HG03342 (cell line): Measurements from ENCODE around the gene PPP1R8.
"Not testable (repeated sequence)": the region's sequence is repeated elsewhere in the genome, so short reads cannot be mapped to it uniquely, and the experiment has no call there.

ENCODE experiments used
- ATAC-seq: cut with Tn5 transposase; IDR thresholded peaks from one replicate; pipeline ENCODE4 v1.9.1; 2021; ENCODE audit warnings: mild to moderate bottlenecking, moderate library complexity; ENCODE audit not compliant: unreplicated experiment

Gene PPP1R8

DNA sequence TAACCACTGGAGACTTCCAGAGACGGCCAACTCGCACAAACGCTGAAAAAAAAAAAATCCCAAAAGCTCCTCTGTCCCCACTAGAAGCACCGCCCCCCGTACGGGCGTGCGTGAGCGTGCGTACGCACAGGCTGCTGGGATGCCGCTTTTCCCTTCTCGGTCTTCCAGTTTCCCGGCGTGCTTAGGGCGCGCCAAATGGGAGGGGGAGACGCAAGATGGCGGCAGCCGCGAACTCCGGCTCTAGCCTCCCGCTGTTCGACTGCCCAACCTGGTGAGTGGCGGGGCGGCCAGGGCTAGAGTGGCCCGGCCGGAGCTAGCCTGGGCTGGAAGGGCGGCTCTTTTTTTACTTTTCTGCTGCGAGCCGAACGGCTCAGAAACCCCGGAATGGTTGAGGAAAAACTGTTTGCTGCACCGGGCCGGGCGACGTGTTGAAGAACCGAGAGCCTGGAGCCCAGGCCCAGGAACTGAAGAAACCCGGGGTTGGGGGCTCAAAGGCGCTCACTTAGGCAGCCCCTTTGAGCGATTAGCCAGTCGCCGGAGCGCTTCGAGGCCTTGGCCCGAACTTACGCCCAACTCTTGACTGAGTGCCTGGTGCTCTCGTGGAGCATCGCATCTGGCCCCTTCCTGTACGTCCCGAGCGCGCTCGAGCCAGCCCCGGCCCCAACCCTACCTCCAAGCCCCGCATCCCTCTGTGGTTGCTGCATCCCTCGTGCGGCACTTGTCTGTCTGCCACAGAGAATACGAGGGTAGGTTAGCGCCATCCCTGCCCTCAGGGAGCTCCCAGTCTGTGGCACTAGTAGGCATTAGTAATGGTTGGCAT is at the start of gene PPP1R8:
TSS of gene PPP1R8 (plus strand) at position 162 of the 820 bp plus-strand sequence. CDS start at position 216, 54 bp downstream.
- peak; percentile 91 for ATAC-seq

DNA sequence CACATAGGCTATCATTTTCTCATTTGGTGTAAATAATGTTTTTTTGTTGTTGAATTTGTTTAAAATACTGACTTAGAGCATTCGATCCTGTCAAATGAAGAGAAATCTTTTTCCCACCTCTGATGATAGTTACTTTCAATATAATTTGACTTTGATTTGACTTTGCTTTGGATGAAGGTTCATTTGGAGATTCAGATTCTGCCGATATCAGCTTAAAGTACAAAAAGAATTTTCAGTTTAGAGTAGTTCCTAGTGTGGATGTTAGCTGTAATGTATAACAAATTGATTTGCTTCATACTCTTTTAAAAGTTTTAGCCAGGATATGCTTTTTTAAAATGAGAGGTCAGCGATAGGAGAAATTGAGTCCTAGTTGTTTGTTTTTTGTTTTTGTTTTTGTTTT is 47.6 kb upstream of the PPP1R8 start:
- no peak for ATAC-seq

DNA sequence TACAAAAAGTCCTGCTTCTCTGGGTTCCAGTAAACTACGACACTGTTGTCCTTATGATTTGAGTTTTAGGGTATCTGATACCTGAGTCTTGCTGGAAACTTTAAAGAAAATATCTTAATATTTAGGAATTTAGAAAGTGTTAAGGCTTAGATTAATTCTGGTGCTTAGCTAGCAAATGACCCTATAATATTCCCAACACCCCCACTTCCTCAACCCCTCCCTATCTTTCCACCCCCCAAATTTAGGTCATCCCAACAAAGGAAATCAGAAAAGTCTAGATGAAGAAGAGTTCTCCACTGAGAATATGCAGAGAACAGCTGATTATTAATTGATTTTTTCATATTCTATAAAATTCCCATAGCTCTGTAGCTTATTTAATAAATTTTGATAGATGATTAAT is 45.9 kb upstream of the PPP1R8 start:
- ATAC-seq, result no peak

DNA sequence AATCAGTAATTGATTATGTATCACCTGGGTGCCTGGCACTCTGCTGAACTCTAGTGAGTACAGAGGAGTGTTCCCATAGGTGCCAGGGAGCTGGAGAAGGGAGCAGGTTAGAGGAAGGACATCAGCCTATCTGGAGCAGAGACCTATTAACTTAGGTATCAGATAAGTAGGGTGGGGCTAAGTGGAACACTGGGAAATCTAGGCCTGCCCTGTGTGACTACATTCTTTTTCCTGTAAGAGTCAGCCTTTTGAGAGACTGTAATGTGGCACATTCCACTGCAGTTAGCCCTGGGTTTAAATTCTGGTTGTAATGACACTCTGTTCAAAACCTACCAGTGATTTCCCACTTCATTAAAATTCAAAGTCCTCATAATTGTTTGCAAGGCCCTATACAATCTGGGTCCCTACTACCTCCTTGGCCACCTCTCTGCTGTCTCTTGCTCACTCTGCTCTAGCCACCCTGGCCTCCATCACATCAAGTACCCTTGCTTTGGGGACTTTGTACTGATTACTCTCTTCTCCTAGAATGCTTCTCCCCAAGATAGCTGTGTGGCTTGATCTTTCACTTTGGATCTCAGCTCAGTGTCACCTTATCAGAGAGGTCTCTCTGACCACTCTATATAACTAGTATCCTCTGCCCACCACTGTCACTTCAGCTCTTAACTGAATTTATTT is 44.7 kb upstream of the PPP1R8 start:
- no peak for ATAC-seq

DNA sequence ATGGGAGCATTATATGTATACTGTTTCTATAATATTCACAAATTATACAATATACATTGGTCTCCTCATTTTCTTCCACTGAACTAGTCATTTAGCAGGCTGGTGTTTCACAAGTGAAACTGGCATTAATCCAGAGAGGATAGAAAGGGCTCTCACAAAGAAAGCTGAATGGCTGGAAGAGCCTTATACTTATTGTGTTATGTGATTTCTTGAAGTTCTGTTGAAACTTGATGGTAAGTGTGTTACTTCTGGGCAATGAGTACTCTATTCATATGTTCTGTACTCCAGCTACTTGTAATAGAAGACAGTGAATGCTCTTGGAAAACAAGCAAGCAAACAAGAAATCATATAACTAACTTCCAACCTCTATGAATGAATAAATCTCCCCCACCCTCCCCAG is 42.7 kb upstream of the PPP1R8 start:
- no peak for ATAC-seq

DNA sequence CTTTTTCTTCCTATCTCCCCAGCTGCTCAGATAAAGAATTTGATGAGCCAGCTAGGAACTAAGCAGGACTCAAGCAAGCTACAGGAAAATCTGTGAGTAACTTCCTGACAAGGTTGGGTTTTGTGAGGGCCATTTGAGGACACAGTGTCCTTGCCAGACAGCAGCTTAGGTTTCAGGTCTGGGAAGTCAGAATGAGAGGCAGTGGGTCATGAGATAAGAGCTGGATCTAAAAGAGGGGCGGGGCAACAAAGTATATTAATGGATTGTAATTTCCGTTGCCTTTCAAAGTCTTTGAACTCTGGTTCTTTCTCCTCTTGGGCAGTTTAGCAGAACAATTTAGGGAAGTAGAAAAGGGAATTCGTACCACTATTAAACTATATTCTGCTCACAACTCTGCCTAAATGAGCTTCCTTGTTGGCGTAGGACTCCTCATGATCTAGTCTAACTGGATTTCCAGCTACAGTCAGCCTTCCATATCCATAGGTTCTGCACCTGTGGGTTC is 41.0 kb upstream of the PPP1R8 start:
- no peak for ATAC-seq

DNA sequence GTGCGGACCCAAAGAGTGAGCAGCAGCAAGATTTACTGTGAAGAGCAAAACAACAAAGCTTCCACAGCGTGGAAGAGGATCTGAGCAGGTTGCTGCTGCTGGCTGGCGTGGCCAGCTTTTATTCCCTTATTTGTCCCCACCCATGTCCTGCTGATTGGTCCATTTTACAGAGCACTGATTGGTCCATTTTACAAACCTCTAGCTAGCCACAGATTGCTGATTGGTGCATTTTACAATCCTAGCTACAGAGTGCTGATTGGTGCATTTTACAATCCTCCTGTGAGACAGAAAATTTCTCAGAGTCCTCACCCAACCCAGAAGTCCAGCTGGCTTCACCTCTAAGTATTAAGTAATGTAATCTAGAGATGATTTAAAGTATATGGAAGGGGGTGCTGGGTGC is 40.3 kb upstream of the PPP1R8 start:
- ATAC-seq, result not testable (repeated sequence)

DNA sequence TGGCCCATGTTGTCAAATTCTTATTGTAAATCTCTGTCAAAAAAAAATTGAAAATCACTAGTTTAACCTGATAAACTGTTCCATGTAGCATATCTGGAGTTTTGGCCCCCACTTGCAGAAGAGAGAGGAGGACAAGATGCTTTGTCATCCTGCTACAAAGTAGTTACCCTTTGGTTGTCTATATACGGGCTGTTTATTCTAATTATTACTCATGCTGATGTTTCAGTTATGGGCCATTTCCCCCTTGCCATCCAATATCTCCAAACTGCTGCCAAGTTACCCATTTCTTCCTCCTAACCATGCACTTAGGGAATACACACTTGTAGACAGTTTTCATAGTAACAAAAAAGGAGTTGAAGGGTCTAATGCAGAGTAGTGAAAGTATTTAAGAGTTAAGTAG is 35.0 kb upstream of the PPP1R8 start:
- ATAC-seq, result no peak

DNA sequence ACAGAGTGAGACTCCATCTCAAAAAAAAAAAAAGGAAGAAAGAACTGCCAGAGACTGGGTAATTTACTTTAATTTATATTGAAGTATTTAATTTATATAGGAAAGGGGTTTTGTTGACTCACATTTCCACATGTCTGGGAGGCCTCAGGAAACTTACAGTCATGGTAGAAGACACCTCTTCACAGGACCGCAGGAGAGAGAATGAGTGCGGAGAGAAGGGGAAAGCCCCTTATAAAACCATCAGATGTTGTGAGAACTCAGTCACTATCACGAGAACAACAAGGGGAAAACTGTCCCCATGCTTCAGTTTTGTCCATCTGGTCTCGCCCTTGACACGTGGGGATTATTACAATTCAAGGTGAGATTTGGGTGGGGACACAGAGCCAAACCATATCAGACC is 25.8 kb upstream of the PPP1R8 start:
- no peak for ATAC-seq

DNA sequence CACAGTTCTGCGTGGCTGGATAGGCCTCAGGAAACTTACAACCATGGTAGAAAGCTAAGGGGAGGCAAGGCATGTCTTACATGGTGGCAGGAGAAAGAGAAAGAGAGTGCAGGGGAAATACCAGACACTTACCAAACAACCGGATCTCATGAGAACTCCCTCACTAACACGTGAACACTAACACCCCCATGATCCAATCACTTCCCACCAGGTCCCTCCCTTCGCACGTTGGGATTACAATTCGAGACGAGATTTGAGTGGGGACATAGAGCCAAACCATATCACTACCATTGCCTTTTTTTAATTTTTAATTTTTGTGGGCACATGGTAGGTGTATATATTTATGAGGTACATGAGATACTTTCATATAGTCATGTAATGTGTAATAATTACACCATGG is 23.8 kb upstream of the PPP1R8 start:
- no peak for ATAC-seq

DNA sequence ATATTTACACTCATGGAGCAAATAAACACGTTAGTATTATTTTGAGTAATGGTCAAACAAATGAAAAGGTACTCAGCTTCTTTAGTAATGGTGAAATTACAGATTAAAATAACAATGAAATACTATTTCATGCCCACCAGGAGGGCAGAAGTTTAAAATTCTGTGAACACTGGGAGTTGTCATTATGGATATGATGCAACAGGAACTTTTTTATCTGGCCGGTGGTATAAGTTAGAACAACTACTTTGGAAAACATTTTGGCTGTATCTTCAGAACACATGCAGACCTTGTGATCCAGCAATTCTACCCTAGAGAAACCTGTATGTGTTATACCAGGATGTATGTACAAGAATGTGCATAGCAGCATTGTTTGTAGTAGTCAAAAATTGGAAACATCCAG is 23.2 kb upstream of the PPP1R8 start:
- ATAC-seq, result no peak

DNA sequence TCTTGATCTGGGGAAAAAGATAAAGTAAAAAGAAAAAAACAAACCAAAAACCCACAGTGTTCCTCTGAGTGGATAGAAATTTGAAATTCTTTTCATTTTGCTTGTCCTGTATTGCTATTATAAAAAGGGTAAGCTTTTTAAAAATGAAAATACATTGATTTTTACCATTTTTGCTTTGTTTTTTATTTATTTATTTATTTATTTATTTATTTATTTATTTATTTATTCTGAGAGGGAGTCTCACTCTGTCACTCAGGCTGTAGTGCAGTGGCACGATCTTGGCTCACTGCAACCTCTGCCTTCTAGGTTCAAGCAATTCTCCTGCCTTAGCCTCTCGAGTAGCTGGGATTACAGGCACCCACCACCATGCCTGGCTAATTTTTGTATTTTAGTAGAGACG is 22.5 kb upstream of the PPP1R8 start:
- ATAC-seq, result not testable (repeated sequence)

DNA sequence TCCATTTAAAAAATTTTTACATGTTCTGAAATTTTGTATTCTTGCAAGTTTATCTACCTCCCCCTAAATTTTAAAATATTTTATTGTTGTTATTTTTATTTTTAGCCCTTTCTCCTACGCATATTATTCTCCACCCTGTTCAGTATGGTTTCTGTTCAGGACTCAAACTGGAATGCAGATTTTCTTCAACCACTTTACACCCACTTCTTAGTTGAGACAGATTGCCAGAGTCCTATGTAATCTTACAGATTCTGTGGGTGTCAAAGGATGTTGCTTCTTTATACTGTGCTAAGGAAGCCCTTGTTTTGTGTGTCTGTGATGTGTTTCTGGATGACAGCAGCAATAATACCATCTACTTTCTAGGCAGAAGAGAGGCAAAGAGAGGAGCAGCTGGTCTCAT is 20.7 kb upstream of the PPP1R8 start:
- no peak for ATAC-seq

DNA sequence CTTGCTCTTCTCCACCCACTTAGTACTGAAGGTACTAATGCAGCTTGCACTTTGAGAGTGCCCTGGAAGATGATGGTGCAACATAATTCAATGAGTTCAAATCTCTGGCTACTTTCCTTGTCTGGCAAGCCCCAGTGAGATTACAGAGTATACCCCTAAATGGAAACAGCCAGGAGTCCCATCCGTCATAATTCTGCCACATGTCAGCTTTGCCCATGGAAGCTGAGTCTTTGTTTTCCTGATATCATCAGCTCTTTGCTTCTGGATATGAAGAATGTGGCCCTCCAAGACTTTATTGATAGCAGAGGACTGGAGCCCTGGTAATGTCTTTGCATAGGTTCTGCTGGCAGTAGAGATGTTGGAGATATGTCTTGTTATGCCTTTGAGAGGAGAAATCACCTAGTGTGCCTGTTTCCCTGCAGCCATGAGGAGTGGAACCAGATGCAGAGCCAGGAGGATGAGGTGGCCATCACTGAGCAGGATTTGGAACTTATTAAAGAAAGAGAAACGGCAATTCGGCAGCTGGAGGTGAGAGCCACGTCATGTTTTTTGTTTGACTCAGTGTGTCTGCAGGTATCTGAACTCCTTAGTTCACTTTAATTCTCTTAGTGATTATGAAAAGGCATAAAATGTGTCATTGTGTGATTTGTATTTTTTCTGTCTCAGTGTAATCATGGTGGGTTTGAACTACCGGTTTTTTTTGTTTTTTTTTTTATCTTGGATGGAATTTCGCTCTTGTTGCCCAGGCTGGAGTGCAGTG is 18.7 kb upstream of the PPP1R8 start:
- ATAC-seq, result no peak

DNA sequence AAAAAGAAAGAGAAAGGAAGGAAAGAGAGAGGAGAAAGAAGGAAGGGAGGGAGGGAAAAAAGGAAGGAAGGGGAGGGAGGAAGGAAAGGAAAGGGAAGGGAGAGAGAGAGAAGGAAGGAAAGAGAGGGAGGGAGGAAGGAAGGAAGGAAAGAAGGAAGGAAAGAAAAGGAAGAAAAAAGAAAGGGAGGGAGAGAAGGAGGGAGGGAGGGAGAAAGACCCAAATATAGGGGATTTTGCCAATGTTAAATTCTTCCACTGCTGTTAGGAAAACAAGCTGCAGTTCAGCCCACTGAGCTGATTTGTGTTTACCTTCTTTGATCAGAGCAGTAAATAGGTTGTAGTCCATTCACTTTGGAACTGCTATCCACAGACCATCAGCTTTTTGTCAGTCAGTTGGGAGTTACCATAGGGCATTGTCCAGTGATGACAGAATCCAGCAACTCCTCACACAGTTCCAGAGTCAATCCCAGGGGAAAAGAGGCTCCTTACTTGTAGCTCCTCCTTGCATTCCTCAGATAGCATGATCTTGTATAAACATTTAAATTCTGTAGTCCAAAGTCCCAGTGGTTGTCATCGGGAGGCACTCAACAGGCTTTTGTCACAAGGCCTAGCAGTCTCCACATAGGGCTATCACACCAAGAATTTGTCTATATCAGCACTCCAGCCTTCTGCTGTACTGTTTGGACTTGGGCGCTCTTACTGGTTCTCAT is 13.5 kb upstream of the PPP1R8 start:
- no peak for ATAC-seq

DNA sequence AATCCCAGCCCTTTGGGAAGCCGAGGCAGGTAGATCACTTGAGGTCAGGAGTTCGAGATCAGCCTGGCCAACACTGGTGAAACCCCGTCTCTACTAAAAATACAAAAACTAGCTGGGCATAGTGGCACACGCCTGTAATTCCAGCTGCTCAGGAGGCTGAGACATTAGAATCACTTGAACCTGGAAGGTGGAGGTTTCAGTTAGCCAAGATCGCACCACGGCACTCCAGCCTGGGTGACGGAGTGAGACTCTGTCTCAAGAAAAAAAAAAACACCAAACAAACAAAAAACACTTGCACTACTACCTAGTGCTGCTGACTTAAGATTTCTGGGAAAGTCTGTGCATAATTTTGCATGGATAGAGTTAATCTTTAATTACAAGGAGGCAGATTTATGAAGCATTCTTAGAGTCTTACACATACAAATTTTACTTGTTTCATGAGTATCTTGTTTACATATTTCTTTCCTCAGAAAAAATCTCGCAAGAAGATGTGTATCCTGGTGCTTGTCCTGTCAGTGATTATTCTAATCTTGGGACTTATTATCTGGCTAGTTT is 8.7 kb upstream of the PPP1R8 start:
- ATAC-seq, result no peak

DNA sequence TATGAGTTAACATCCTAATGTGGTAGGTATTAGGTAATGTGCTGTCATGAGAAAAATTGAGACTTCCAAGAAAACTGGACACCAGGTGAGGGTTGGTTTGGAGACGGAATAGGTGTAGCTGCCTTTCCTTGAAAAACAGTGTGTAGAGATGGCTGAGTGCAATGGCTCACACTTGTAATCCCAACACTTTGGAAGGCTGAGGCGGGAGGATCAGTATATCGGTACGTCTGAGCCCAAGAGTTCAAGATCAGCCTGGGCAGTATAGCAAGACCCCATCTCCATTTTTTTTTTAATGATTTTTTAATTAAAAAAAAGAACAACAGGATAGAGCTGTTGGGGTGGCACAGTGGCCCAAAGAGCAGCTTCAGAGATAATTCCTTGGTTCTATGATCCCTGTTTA is 6.8 kb upstream of the PPP1R8 start:
- ATAC-seq, result no peak

DNA sequence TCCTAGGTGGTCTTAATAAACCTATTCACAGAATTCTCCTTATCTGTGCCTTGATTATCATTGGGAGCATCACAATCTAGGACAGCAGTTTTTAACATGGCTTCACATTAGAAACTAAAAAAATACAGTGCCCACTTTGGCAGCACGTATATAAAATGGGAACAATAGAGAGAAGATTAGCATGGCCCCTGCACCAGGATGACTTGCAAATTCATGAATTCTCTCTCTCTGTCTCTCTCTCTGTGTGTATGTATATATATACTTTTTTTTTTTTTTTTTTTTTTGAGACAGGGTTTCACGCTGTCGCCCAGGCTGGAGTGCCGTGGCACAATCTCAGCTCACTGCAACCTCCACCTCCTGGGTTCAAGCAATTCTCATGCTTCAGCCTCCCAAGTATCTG is 6.2 kb upstream of the PPP1R8 start:
- ATAC-seq, result no peak

DNA sequence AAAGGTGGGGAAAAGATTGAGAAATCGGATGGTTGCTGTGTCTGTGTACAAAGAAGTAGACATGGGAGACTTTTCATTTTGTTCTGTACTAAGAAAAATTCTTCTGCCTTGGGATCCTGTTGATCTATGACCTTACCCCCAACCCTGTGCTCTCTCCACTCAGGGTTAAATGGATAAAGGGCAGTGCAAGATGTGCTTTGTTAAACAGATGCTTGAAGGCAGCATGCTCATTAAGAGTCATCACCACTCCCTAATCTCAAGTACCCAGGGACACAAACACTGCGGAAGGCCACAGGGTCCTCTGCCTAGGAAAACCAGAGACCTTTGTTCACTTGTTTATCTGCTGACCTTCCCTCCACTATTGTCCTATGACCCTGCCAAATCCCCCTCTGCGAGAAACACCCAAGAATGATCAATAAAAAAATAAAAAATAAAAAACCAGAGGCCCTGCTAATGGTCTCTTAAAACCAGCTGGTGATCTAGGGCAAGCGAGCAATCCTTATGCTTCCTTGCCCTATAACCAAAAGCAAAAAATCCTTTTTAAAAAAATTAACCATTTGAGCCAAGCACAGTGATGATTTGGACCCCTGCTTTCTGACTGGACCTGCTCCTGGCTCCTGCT is 1.1 kb upstream of the PPP1R8 start:
- ATAC-seq, result not testable (repeated sequence)
